Stimulated activated CD4-positive, alpha-beta T cell treated with anti-CD3 and anti-CD28 coated beads, Interleukin-1b, Interleukin-23, amount 100 ng/mL, for 4 hours (primary cell): Measurements from ENCODE around the gene GKN2.
"Not testable (repeated sequence)": the region's sequence is repeated elsewhere in the genome, so short reads cannot be mapped to it uniquely, and the experiment has no call there.

Experiments used
- DNase-seq, 2 donors: peaks; one replicate each; pipeline ENCODE4 v3.0.0-alpha.2; 2020; ENCODE audit warnings: low read depth in 2 of 2

GKN2 gene

DNA sequence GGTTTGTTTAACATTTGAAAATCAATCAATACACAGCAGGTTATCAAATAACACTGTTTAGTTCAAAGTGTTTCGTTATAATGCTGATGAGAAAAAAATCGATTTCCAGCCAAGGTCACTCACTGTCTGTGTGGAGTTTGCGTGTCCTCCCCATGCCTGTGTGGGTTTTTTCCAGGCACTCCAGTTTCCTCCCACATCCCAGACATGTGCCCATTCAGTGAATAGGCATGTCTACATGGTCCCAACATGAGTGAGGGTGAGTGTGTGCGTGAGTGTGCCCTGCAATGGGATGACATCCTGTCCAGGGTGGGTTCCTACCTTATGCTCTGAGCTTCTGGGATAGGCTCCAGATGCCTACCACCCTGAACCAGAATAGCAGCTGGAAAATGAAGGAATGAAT, 8.7 kb upstream of the GKN2 start:
- no peak for DNase-seq

DNA sequence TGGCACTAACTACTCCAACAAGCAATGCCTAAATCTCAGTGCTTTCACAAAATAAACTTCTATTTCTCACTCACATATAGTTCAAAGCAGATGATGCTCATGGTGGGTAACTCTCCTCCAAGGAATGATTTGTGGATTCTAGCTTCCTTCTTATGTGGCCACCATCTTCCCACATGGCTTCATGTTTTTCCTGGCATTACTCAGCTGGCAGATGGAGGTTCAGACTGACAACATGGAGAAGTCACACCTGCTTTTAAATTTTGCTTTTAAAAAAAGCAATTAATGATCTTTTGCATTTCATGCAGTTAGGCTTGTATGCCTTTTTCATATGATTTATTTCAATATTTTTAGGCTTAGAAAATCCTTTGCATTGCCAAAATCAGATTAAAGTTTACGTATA, 6.3 kb upstream of the GKN2 start:
- no peak for DNase-seq

DNA sequence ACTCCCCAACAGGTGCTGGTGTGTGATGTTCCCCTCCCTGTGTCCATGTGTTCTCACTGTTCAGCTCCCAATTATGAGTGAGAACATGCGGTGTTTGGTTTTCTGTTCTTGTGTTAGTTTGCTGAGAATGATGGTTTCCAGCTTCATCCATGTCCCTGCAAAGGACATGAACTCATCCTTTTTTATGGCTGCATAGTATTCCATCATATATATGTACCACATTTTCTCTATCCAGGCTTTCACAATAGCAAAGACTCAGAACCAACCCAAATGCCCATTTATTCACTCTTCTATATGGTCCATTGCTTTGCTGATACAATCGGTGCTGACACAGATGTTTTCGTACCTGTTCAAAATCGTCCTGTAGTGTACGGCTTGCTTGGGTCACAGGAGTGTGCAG, 2.7 kb upstream of the GKN2 start:
- not testable (repeated sequence) for DNase-seq

GRCh38 chr2:68951899-68952298, 794 bp downstream of the GKN2 start:
- no peak for DNase-seq

GRCh38 chr2:68948710-68949109, 4.0 kb downstream of the GKN2 start:
- no peak for DNase-seq

DNA sequence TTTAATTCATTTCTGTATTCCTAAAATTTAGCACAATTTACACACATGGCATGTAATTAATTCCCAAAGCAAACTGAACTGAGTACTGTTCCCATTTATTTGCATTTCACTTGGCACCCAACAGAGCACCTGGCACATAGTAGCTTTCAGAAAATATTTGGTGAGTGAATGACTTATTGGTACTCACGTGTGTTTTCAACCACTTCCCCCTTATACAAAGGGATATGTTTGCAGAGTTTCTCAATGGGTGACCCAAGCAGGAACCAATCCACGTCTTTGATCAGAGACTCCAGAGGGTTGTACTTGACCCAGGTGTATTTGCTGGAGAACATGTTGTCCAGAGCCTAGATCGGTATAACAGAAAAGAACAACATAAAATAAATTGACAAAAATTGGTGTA, 6.6 kb downstream of the GKN2 start:
- DNase-seq, result no peak

DNA sequence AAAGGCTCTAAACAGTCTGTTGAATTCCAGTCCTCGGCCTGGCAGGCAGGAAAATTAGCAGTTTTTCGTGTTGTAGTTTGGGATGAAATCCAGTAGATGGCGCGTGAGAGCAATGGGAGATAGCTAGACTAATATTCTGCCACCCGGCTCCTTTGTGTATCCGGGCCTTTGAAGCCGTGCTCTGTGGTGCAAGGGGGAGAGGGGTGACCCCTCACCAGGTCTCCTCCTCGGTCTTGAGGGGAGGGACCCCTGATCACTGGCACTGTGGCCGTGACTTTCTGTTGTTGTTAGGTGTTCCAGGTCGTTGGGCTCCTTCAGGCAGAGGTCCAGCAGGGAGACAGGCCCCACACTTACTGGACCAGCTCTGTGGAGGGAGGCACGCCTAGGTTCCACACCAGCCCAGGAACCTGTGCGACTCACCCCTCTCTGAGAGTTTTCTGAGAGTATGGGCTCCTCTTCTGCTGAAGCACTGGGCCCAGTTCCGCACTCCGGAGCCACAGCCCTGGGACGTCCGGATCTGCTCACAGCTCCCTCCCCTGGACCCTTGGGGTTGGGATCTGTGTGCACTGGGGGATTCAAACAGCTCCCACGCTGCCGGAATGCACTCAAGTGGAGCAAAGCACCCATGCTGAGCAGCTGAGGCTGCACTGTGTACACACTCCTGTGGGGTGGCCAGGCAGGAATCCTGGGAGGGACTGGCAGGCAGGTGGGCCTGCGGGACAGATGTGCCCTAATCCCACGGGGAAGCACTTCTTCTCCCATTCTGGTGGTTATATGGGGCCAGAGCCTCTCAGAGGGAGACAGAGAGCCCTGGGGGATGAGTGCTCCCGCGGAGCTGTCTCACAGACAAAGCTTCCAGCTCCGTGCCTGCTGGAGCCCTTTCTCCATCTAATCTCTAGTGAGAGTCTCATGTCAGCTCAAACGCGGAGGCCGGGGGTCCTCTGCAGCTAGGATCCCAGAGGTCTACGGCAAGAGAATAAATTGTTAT, 8.8 kb downstream of the GKN2 start:
- peak in 1 of 2 donors; percentile 47 for DNase-seq

DNA sequence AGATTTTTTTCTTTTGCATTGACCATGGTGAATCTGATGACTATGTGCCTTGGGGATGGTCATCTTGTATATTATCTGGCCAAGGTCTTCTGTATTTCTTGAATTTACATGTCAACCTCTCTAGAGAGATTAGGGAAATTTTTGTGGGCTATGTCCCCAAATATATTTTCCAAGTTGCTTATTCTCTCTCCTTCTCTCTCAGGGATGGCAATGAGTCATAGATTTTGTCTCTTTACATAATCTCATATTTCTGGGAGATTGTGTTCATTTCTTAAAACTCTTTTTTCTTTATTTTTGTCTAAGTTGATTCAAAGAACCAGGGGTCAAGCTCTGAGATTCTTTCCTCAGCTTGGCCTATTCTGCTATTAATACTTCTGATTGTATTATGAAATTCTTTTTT, 9.9 kb downstream of the GKN2 start:
- DNase-seq, result no peak

- no peak for DNase-seq
Observed at GRCh38 chr2:68940369-68940768, 12.3 kb downstream of the GKN2 start.

DNA sequence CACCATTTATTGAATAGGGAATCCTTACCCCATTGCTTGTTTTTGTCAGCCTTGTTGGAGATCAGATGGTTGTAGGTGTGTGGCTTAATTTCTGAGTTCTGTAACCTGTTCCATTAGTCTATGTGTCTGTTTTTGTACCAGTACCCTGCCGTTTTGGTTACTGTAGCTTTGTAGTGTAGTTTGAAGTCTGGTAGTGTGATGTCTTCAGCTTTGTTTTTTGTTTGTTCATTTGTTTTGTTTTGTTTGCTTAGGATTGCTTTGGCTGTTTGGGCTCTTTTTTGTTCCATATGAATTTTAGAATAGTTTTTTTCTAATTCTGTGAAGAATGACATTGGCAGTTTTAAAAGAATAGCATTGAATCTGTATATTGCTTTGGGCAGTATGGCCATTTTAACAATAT, 12.7 kb downstream of the GKN2 start:
- DNase-seq, result no peak

GRCh38 chr2:68938938-68939337, 13.8 kb downstream of the GKN2 start:
- no peak for DNase-seq

GRCh38 chr2:68937346-68938055, 15.2 kb downstream of the GKN2 start:
- DNase-seq, result no peak

DNA sequence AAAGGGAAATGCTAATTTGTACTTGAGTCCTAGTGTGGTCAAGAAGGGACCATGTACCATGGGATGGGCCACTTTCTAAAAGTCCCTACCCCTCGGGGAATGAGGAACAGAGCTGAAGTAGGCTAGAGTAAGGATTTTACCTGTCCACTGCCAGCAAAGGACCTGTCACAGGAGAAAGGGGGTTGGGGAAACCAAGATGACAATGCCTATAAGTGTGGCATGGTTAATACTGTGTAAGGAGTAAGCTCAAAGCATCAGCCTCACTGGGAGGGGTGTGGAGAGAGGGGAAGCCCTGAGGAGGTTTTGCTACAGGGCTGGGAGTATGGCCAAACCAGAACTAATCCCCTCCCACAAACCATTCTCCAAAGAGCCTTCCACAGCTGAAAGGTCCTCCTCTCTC, 15.8 kb downstream of the GKN2 start:
- DNase-seq, result no peak

GRCh38 chr2:68936427-68936826, 16.3 kb downstream of the GKN2 start:
- DNase-seq, result no peak

GRCh38 chr2:68935471-68935870, 17.2 kb downstream of the GKN2 start:
- no peak for DNase-seq

DNA sequence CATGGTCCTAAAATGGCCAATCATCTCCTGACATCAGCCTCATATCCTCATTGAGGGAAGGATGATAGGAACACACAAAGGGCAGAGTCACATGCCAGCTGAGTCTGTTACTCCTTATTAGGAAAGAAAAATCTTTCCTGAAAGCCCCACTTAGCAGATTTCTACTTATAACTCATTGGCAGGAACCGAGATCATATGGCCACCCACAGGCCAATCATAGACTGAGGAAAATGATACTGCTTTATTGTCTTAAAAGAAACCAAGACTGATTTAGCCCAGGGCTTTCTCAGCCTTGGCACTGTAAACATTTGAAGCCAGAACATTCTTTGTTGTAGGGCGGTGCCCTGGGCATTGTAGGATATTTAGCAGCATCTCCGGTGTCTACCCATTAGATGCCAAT, 18.7 kb downstream of the GKN2 start:
- DNase-seq, result no peak

DNA sequence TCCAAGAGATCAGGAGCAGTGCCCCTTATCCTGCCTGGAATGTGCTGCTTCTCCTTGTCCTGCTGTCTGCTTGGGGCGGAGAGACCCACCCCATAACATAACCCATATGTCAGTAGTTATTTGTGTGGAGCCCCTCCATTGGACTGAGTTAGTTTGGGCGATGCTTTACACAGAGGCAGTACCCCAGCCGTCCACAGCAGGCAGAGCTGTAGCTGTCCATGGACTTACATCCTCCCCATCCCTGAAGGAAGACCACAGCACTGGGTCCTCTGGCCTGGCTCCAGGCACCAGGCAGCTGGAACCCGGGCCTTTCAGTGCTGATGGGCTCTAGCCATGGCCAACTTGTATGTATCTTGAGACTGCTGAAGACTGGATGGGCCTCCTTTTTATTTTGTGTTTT, 20.3 kb downstream of the GKN2 start:
- no peak for DNase-seq

DNA sequence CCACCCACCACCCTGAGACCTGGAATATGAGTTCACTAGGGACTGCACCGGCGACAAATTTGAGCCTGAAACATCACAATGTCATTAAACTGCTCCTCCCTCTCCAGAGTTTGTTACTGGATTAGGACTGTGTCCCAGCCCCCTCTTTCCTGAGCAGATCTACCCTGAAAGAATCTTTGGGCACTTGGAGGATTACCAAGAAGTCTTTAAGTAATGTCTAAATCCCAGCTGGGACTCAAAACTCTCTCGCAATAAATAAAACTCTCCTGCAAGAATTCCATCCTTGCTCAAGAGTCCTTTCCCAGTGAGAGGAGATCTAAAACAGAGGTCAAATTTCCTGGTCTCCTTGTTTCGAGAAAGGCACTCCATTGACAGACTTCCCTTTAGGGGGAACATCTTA, 20.9 kb downstream of the GKN2 start:
- no peak for DNase-seq

- DNase-seq, result no peak
Observed at GRCh38 chr2:68931149-68931711, 21.5 kb downstream of the GKN2 start.

- no peak for DNase-seq
Observed at GRCh38 chr2:68926796-68927195, 25.9 kb downstream of the GKN2 start.

DNA sequence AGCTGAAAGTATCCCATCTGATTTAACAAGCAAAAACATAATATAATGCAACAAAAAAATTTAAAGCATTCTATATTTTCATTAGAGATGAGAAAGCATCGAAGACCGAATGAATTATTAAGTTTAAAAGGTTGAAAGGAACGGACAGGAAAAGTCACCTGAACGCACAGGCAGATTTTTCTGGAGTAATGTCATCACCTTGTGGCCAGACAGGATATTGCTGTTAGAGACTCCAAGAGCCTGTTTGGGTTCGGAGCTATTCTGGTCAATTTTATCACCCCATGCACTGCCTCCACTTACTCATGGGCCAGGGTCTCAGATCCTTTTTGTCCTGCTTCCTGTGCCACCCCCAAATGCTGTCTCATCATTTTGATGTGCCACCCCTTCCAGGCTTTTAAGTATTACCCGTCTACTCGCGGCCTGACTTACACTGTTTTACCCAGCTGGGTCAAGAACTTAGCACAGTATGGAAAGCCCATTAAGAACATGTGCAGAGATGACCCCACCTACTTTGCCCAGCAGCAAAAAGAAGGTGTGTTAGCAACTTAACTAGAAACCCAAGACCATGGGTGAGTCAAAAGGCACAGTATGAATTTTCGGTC, 27.3 kb downstream of the GKN2 start:
- peak in 1 of 2 donors; percentile 53 for DNase-seq

DNA sequence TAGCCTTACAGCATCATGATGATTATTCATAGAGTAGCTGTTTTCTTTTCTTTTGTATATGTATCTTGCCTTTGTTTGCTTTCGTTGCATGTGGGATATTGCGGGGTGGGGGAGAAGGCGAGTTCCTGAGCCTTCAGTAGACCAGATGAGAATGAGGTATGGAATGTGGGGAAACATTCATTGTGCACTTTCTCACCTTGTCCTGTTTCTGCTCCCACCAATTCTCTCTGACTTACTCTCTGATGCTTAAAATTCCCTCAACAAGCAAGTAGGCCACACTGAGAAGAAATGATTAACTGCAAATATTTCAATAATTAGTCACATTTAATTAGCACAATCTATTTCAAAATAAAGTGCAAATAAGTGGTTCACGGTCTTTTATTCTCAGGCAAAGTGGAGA, 31.0 kb downstream of the GKN2 start:
- no peak for DNase-seq
